NCI-H526 (cell line): ENCODE measurements around the gene ZFAND5.

Experiments
- DNase-seq, 2 experiments: peaks; one replicate each; lab custom pipeline; 2025; lab: John Stamatoyannopoulos, UW

ZFAND5 gene

GRCh38 chr9:72322678-72323077 lies 42.3 kb downstream of the ZFAND5 start:
- no peak for DNase-seq

- DNase-seq = no peak
Observed at GRCh38 chr9:72322259-72322658, 42.7 kb downstream of the ZFAND5 start.

GRCh38 chr9:72315510-72316311 lies 49.3 kb downstream of the ZFAND5 start:
- DNase-seq = peak; percentile 7 to 12

GRCh38 chr9:72315089-72315509 lies 49.9 kb downstream of the ZFAND5 start:
- DNase-seq = no peak

GRCh38 chr9:72313507-72313906 lies 51.5 kb downstream of the ZFAND5 start:
- DNase-seq = no peak

DNA sequence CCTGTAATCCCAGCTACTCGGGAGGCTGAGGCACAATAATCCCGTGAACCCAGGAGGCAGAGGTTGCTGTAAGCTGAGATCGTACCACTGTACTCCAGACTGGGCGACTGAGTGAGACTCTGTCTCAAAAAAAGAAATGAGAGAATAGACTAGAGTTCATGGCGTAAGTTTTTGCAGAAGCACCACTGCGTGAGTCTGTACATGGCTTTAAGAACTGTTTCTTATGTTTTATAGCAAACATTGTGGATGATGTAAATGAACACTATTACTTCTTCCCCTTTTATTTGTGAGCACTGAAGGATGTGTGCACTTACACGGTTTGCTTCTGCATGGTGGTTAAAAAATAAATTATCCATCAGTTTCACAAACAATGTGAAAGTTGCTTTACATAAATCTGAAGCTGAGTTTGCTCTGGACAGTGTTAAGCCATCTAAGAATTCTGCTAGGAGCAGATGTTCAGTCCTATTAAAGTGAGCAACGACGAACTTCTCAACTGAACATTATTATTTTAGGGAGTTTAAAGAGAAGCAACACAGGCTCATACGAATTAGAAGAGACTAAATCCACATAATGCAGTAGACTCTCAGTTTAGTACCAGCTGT lies 52.5 kb downstream of the ZFAND5 start:
- no peak for DNase-seq

DNA sequence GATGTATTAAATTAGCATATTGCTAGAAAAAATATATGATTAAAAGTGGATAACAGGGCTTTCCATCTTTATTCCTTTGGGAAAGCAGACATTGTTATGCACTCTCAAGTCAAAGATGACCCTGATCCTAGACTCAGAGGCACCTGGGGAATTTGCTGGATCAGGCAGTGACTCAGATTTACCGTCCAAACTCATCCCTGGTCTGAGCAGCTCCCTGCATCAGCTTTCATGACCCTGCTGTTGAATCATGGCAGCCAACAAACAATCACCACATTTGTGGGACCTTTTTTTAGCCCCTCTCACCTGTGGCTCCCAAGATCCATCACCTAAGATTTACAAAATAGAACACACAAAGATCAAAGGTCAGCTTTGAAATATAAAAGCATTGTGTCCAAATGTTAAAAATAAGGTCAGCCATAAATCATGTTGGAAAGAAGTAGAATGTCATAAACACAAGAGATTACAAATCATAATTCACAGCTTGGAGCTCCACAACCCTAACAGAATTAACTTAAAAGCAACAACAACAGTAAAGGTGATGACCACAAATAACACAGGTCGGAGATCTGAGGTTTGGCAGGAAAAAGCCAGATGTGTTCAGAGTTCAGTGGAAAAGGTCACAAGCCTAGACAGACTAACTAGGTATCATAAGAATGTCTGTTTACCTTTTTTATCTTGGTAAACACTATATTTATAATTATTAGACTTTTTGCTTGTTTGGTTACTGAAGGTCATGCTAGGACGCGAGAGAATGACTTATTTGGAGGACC lies 55.5 kb downstream of the ZFAND5 start:
- no peak for DNase-seq

DNA sequence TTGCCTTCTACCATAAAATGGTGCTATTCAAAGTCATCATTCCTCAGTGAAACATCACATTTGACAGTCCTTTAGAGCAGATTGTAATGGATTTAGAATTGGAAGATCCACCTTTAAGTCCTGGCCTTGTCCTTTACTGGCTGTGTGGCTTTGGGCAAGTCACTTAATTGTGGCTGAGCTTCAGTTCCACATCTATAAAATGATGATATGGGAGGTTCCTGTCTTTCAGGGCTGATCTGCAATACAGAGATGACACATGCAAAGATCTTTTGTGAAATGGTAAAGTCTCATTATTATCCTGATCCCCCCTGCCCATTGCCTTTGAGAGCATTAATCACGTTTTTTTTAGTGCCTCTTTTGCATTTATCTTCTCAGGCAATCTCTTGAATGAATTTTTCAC lies 58.2 kb downstream of the ZFAND5 start:
- no peak for DNase-seq

DNA sequence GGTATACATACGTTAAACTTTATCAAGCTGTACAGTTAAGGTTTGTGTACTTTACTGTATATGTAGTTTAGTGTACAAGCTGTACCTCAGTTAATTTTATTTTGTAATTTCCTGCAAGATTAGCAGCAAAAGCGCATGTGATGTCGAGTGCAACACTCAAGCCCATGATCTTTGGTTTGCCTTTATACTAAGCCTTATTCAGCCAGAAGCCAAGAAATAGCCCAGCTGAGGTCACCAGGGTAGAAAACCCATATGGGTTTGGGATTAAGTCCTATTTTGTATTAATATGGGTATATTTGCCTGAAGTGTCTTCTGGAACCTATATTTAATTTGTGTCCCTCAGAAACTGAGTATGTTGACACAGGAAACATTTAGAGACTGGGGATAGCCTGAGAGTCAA lies 59.3 kb downstream of the ZFAND5 start:
- DNase-seq = no peak

DNA sequence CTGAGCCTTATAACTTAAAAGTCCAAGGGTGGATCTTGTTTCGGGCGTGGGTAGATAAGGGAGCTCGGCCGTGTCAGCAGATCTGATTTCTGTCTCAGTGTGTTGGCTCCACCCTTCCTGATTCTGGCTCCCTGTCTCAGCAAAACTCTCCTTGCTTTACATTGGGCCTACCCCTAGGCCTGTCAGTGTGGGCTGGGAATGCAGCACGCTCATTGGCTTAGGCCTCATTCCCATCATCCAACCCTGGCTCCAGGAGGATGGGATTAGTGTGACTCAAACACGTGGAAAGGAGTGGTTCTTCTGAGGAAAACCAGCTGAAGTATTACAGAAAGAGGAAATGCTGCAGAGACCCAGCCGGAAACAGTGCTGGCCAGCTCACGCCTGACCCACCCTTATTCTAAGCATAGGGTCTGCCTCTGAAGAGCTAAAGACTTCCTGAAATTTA lies 59.9 kb downstream of the ZFAND5 start:
- DNase-seq = no peak

DNA sequence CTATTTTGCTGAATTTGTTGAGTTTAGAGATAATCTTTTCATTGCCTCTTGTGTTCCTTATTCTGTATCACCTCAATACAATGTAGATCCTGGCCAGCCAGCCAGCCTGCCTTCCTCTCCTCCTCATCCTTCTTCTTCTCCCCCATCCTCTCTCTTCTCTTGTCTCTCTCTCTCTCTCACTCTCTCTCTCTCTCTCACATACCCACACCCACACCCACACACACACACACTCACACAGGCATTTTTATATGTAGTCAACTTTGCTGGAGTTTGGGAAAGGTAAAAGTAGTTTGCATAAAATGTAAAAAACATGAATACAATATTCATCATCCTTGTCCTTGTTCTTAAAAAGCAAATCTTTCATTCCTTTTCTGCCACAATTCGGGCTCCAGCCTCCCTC lies 60.5 kb downstream of the ZFAND5 start:
- DNase-seq = no peak
